Limb (tissue), 2 donors: ENCODE measurements around the gene LARGE1.
"Not testable (repeated sequence)": the region's sequence is repeated elsewhere in the genome, so short reads cannot be mapped to it uniquely, and the experiment has no call there.

Experiments
- DNase-seq, 2 donors: peaks; one replicate each; pipeline ENCODE4 v3.0.0-alpha.2; 2016; ENCODE audit errors: extremely low spot score in 2 of 2

Gene LARGE1

DNA sequence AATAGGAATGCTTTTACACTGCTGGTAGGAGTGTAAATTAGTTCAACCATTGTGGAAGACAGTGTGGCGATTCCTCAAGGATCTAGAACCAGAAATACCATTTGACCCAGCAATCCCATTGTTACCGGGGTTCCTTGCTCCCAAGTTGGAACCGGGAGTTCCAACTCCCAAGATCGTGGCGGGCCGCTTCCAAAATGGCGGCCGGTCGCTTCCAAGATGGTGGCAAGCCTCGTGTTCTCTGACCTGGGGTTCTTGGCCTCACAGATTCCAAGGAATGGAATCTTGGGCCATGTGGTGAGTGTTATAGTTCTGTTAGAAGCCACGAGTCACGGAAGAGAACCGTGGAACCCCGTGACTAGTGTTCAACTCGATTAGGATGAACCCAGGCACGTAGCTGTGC, 62.5 kb downstream of the LARGE1 start:
- DNase-seq: not testable (repeated sequence)

DNA sequence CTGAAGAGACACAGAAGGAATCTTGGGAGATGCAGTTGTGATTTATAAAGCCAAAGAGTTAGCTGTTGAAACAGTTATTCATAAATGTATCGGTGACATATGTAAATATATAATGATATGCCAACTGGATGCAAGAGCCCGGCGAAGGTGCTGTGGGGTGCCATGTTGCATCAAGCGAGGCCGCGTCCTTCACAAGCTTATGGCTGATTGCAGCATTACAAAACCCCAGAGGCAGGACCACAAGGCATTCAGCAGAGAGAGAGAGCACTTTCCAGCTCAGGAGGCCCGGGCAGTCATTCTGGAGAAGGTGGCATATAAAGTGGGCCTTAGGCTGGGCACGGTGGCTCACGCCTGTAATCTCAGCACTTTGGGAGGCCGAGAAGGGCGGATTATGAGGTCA, 65.6 kb downstream of the LARGE1 start:
- DNase-seq: no peak

DNA sequence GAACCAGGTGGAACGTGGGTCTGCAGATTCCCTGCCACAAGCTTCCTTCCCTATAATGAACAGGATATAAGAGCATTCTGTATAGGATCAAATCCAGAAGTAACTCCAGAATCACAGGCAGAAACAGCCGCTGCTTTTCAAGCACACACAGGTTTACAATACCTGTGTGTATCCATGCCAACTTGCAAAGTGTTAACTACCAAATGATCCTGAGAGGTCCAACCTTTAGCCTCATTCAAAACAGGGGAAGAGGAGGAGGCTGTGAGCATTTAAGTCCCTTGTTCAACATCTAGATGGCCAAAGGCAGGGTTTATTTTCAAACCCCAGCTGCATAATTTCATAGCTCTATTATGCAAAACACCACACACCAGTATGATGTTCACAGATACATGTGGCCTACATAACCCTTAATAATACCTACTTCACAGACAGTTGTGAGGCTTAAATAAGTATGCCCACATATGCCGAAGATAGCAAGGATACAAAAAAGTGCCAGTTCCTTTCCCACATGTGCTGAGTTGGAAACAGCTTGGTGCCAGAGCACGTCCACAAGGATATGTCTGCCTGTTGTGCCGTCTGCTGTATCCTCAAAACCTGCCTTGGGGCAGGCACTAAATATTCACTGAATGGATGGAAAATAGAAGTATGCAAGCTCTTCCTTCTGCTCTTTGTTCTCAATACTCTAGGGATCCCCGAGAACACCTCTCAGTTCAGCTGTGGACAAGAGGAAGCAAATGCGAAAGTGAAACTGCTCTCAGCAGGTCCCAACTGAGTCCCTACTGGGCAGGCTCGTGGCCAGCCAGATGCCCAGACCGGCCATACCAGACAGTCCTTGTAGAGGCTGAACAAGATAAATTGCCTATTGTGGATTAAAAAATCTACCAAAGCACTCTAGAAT, 66.8 kb downstream of the LARGE1 start:
- DNase-seq: no peak

DNA sequence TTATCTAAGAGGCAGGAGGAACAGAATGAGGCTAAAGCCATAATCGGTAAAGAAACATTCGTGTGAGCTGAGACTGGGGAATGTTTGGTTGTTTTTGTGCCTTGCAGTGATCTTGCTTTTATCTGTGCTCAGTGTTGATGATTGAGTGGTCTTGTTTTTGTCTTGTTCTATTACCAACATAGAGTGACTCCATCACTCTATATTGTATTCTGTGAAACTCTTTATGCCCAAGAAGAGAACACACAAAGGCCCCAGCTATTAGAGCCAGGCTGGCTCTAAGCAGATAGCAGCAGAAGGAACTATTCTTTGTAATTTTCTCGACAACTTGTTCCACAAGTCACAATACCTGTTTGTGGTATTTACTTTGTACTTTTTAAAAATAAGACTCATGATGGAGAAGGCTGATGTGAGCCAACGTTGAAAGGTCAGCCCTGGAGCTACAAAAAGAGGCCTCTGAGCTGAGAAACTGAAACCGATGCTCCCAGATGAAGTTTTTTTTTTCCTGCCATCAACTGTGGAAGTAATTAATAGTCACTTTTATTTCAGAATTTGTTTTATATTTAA, 68.4 kb downstream of the LARGE1 start:
- DNase-seq: no peak

DNA sequence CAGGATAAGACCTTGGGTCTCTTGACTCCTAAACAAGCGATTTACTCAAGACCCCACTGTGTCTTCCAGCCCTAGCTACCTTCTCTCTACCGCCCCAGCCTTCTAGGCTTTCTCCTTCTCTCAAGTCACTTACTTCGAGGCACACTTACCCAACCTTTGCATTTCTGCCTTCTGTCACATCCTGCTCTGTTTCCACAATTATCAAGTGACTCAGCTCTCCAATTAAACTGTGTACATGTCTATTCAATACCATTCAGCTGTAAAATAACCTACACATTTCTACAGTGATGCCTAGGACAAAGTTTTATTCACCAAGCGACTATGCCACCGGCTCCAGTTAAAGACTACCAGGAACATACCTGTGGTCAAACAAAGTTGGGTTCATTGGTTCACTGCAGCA, 69.0 kb downstream of the LARGE1 start:
- DNase-seq: no peak

DNA sequence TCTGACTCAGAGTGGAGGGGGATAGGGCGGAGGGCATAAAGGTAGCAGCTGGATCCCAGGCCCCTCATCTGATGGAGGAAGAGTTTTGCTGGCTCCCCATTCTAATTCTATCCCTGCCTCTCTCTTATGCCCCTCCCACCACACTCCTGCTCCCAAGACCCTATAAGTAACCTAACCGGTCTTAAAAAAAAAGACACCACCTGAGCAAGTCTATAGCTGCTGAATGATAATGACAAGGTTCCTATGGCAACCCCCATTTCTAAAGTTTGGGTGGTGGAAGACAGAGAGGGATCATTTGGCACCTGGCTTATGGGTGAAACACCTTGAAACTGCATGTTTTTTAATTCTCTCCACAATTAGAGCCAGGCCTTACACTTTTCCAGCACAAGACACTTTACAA, 69.6 kb downstream of the LARGE1 start:
- DNase-seq: no peak

DNA sequence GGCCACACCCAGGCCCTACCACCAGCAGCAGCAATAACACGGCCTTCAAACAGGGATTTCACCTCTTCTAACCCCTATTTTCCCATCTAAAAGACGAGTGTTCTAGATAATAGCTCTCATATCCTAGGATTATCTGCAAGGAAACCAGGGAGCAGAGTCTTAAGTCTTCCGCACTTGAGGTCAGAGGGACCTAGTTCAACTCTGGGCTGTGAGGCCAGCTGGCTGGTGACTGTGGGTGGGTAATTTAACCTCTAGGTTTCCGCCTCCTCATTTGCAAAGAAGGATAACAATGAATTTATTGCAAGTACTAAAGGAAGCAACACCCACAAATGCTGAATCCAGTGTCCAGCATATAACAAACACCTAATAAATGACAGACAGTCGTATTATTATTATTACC, 70.1 kb downstream of the LARGE1 start:
- DNase-seq: no peak

DNA sequence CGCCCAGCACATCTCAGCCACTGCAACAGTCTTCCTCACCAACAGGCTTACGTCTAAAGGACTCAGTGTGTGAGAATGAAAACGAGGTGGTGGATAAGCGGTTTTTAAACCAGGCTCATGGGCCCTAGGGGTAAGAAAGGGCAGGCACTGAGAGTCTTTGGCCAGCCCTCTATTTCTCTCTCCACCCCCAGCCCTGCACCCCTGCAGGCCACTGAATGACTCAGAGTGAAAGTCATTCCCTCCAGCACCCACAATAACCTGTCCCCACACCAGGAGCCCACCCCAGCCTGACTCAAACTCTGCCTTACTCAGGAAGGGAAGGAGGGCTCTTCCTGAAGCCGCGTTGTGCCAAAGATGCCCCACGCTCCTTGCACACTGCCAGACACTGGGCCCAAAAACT, 72.0 kb downstream of the LARGE1 start:
- no peak for DNase-seq

DNA sequence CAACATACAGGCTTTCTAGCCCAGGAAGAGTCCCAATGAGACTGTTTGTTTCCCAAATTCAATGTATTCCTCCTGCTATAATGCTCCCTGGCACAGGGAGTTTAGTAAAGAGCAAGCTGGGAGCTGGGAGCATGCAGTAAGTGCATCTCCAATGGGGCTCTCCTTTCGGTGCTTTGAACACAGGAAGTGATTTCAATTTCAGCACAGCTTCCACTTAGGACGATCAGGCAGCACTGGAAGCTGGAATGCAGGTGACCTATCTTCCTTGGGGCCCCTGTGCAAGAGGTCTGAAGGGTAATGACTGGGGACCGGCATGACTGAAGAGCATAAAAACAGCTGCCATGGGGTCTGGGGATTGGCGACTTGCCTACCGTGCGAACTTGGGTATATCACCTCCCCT, 76.0 kb downstream of the LARGE1 start:
- no peak for DNase-seq

DNA sequence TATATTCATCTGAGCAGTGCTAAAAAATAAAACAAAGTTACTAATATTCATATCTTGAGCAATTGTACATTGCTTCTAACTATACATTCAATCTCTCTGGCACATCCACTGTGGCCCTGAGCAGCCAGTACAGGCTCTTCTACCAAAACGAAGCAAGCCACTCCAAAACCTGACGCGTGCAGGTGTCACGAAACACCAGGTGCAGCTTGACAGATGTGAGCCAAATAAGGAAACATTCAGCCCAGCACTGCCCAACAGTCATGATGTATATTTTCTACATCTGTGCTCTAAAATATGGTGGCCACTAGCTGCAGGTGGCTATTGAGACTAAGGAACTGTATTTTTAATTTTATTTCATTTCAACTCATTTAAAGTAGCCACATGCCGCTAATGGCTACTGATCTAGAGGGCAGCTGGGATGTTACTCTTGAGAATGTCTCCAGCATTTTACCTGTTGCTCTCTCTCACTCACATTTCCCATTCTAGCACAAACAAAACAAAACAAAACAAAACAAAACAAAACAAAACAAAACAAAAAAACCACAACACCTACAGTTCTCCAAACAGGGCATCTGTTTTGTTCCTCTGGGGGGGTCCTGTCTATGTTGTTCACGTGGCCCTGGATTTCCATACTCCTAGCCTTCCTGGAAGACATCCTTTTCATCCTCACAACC, 77.7 kb downstream of the LARGE1 start:
- no peak for DNase-seq

DNA sequence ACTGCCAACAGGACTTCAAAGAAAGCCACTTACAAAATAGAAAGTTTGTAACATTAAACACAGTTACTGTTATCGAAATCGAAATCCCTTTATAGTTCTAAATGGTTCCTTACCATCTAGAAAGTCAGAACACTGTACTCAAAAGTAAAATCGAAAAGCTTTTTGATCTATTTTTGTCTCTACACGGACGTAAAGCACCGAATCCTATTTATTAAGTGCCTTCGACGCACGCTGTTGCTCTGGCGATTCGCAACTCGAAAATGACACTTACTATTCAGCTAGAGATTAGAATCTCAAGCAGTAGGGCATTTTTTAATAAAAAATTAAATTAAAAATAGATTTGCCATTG, 78.3 kb downstream of the LARGE1 start:
- DNase-seq: no peak

DNA sequence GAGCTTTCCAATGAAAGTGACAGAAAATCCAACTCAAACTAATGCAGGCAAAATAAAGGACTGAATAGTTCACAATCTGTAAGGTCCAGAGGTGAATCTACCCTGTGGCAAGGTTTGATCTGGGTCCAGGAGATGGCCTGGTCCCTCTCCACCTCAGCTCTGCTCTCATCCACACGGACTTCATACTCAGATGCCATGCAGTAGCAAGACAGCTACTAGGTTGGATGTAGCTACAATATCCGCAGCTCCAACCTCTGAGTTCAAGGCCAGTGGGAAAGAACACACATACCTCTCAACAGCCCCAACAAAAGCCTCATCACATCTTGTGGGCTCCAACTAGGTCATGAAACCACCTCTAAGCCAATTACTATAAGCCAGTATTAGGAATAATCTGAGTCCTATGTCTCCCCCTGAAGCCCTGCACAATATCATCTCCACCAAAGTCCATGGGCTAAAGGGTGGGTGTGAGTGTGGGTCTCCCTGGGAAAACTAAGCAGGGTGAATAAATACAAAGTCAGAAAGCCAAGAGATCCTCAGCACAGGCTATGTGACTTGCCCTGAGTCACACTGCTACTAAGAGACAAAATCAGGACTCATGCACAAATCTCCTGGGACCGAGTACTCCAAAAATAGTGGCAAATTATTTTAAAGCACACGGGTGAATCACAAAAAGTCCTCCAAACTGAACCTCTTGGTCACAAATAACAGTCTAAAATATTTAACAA, 78.8 kb downstream of the LARGE1 start:
- DNase-seq: no peak

DNA sequence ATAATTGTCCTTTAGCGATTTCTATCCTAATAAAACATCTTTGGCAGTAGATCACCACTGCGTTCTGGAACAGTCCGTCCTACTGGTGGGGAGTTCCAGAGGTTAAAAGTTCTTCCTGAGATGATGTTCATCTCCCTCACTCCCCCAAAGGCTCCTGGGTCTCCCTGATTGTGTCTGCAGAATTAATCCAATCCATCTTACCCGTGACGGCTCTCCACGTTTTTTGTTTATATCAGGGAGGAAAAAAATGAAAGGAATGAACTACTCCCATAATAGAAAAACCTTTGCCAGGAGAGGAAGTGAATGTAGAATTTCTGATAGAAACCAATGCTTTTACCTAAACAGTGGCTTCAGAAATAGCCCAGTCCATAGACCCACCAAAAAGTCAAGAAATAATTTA, 81.6 kb downstream of the LARGE1 start:
- DNase-seq: no peak

DNA sequence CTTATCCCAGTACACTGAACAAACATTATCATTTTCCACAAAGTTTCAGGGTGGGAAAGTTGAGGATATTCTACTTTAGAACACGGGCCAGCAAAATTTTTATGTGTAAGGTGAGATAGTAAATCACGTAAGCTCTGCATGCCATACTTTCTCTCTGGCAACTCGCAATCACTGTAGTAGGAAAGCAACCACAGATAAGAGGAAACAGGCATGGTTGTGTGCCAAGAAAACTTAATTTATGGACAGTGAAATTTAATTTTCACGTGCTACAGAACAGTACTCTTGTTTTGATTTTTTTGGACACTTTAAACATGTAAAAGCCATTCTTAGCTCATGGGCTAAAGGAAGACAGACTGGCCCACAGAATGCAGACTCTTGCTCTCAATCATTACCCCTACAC, 82.5 kb downstream of the LARGE1 start:
- DNase-seq: no peak

DNA sequence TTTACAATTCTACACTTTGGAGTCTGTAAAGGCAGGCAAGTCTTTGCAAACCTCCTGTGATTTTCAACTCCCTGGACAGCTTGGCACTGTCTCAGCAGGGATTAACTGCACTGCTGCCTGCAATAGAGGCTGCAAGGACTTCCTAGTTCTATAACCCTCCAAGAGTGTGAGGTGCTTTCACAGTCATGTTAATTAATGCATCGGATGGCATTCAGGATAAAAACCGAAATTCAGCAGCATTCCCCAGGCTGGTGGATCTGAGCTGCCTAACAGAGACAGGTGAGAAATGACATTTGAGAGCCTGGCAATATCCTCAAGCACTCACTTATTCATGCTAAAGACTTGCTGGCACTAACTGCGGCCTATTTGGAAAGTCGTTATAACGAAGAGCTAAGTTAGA, 85.0 kb downstream of the LARGE1 start:
- no peak for DNase-seq

DNA sequence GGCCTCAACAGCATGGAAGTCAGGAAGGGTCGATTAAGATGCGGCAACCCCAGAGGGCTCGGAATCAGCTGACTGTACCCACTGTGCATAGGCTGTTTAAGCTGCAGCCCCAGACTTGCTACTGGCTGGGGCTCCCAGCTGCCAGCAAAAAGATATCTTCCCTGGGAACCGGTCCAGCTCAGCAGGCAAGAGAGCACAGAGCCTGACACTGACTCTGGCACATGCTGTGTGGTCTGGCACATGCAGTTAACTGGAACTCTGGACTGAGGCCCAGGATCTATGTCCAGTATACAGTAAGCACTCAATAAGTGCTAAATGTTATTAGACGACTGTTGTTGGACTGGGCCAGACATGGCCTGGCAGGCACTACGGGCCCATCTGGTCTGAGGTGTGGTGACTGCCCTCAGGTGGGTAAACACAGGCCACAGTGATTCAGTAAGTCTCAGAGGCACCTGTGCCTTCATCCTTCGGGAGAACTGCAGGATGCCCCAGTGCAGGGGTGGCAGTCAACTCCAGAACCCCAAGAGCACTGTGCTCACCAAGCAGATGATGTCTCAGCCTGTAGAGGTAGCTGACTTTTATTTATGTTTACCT, 87.6 kb downstream of the LARGE1 start:
- no peak for DNase-seq

DNA sequence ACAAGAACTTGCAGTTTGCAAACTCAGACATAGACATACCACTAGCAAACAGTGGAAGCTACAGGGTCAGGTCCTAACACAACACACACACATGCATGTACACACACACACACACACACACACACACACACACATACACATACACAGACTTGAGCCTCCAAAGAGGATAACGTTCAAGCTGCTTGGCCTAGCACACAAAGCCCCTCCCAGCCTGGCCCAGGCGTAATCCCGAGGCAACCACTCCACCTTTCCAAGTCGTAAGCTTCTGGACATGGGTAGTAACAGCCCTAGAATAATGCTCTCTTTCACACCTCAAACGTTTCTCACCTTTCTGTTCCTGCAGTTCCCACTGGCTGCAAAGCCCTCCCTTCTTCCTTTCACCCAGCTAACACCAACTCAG, 88.6 kb downstream of the LARGE1 start:
- DNase-seq: no peak

DNA sequence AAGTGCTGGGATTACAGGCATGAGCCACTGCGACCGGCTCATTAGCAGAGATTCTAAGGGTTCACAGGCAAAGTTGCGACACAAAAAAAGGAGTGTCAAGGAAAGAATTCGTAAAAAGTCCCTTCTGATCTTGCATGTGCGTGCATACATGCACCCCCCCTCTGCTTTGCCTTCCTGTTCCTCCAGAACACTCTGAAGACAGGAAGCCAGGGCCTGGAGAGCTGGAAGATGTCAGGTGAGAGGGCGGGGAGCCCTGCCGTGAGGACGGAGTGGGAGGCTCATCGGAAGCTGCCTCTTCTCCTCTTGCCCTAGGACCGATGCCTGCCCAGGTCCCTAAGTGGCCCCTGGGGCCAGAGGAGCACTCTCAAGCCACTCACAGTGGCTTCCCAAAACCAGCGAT, 89.1 kb downstream of the LARGE1 start:
- DNase-seq: no peak

DNA sequence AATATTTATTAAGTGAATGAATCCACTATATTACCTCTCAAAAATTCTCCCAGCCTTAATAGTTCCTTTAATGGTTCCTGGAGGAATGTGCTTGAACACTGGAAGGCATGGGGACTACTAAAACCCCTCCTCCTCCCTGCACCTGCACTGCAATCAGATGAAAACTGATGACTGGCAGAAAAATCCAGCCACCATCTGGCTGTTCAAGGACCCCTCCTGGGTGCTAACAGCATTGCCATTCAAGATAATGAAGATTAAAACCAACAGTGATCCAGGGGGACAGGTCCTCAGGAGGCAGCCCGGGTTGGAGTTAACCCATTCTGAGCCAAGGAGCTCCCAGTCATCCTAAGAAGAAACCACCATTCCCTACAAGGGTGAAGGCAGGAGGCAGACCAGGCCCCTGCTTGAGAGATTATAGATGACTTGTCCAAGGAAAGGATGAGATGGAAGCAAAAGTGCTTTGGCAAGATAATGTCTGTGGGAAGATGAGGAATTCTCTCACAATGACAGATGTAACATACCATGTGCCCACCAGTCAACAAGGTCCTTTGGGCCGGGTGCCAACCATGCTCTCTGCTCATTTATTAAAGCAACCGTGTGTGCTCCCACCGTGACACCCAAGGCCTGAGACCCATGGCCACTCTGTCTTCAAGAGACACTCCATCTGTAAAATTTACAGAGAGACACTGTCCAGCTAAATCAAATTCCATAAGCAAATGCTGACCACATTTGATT, 90.6 kb downstream of the LARGE1 start:
- no peak for DNase-seq

DNA sequence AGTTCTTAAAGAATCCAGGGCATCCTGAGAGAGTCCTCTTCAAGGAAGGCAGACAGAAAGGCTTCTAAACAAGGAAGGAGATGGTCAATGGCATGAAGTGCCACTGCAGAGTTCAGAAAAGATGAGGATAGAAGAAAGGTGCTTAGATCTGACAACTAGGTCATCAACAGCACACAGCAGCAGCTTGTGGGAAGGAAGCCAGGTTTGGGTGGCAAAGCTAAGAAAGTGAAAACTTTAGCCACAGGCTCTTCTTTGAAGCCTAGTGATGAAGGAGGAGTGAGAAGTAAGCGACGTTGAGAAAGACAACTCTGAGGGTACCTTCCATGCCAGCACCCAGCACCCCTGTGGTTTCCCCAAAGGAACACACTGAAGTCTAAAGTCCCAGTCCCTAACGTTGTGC, 92.0 kb downstream of the LARGE1 start:
- no peak for DNase-seq

DNA sequence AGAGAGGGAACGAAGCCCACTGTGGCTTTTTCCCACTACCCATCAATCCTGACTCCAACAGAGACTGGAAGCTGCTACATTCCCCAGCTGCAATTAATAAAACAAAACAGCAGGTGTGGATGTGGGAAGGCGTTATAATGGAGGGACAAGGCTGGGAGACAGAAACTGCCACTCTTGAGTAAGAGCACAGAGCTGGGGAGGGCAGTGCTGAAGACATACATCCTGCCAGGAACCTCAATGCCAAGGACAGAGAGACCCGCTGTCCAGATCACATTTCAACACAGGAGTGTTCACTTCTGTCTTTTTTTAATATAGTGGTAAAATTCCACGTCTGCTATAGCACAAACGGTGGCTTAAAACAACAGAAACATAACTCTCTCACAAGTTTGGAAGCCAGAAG, 94.5 kb downstream of the LARGE1 start:
- no peak for DNase-seq
